NB4 (cell line): ENCODE measurements around the gene ACOT7.

ENCODE experiments used
- DNase-seq: peaks from one replicate; pipeline ENCODE4 v3.0.0; 2010; ENCODE audit warnings: low read depth
- H3K4me3 ChIP-seq: one replicate; pipeline ENCODE4 v1.5.1; 2011; ENCODE audit warnings: mild to moderate bottlenecking, low read depth, low read length, moderate library complexity
- CTCF ChIP-seq: IDR thresholded peaks from one replicate; pipeline ENCODE4 v1.5.1; 2012; ENCODE audit warnings: low read depth, low read length
- MAX ChIP-seq: IDR thresholded peaks from 2 replicates; pipeline ENCODE4 v1.6.1; 2011; ENCODE audit warnings: low read depth, low read length
- MYC ChIP-seq: IDR thresholded peaks from 2 replicates; pipeline ENCODE4 v1.6.1; 2011; ENCODE audit warnings: low read depth, low read length
- POLR2A ChIP-seq: IDR thresholded peaks from 2 replicates; pipeline ENCODE4 v1.6.1; 2011; ENCODE audit warnings: mild to moderate bottlenecking; ENCODE audit not compliant: insufficient read length; ENCODE audit errors: extremely low read depth

Gene ACOT7

DNA sequence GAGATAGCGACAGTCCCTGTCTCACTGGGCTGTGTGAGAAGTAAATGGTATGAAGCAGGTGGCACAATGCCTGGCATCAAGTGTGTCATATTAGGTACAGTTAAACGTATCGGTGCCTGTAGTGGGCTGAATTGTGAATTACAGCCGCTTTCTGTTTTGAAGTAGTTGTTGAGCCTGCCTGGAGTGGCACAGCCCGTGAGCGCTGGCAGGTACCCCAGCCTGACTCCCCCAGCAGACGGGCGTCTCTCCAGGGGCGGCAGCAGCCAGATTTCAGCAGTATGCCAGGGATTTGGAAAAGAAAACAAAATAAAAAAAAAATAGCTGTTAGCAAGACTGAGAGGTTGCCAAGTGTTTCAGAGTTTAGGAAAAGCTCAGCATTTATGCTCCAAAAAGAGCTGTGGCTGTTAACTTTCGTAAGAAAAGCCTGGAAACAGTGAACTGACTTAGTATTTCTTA lies 106.1 kb downstream of the ACOT7 start:
- DNase-seq: no peak
- no peak for TF ChIP-seq CTCF
- no peak for TF ChIP-seq MYC
- no peak for TF ChIP-seq MAX
- TF ChIP-seq POLR2A: no peak

DNA sequence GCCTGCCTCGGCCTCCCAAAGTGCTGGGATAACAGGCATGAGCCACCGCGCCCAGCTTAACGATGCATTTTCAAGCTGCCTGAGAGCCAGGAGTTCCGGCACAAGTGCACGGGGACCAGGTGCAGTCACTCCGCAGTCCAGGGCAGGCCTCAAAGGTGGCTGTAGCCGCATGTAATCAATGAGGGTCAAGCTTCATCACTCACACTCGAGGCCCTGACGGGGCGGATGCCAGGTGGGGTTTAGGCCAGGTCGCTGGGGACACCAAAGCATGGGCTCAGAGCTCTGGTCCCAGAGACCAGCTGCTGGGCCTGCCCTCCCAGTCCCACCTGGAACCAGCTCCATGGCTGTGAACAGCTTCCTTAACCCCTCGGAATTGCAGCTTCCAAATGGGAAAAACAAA lies 106.5 kb downstream of the ACOT7 start:
- TF ChIP-seq POLR2A (no peak), MYC (no peak), CTCF (no peak), MAX (no peak)
- no peak for DNase-seq
- no peak overlapping the region for H3K4me3 ChIP-seq

More for the DNA sequence above, 106.1 kb downstream of the ACOT7 start:
- no peak overlapping the region for H3K4me3 ChIP-seq

- DNase-seq: no peak
- H3K4me3 ChIP-seq: no peak overlapping the region
- TF ChIP-seq MYC (no peak), MAX (no peak), POLR2A (no peak), CTCF (no peak)
Measured at GRCh38 chr1:6286266-6286665, 107.3 kb downstream of the ACOT7 start.

DNA sequence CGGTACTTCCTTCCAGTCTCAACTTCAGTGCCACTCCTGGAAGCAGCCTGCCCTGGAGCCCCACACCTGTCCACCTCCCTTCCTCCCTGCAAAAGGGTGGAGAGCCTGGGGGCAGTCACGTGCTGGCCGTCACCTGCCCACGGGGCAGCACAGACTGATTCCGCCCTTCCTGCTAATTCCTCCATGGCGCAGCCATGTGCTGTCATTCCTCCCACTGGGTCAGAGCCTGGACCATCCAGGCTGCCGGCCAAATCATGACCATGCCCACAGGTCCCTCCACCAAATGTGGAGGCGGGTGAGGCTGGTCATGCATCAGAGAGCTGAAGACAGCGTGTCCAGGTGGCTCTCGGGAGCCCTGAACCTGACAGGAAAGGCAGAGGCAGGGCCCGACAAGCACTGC lies 108.2 kb downstream of the ACOT7 start:
- no peak overlapping the region for H3K4me3 ChIP-seq
- no peak for DNase-seq

GRCh38 chr1:6282577-6283270 lies 110.8 kb downstream of the ACOT7 start:
- no peak for TF ChIP-seq CTCF
- no peak for TF ChIP-seq MYC
- no peak for TF ChIP-seq MAX
- no peak for TF ChIP-seq POLR2A
- H3K4me3 ChIP-seq: no peak overlapping the region
- no peak for DNase-seq

More for the DNA sequence above, 108.2 kb downstream of the ACOT7 start:
- TF ChIP-seq POLR2A (no peak), MAX (no peak), MYC (no peak), CTCF (no peak)
